Stimulated activated CD4-positive, alpha-beta T cell treated with anti-CD3 and anti-CD28 coated beads, Interleukin-15, amount 100 ng/mL, for 1 hour (primary cell): ENCODE data around the gene CTNS.
"Not testable (repeated sequence)": the region's sequence is repeated elsewhere in the genome, so short reads cannot be mapped to it uniquely, and the experiment has no call there.

Experiments used
- DNase-seq, 2 donors: peaks; one replicate each; pipeline ENCODE4 v3.0.0-alpha.2; 2020; ENCODE audit warnings: low read depth in 1 of 2, low spot score in 1 of 2

The CTNS gene

GRCh38 chr17:3681565-3681964, 45.0 kb downstream of the CTNS start:
- DNase-seq = no peak

- no peak for DNase-seq
These were observed 45.5 kb downstream of the CTNS start for GRCh38 chr17:3682033-3682432.

GRCh38 chr17:3683054-3683511, 46.5 kb downstream of the CTNS start:
- DNase-seq = peak in 1 of 2 donors; percentile 39

DNA sequence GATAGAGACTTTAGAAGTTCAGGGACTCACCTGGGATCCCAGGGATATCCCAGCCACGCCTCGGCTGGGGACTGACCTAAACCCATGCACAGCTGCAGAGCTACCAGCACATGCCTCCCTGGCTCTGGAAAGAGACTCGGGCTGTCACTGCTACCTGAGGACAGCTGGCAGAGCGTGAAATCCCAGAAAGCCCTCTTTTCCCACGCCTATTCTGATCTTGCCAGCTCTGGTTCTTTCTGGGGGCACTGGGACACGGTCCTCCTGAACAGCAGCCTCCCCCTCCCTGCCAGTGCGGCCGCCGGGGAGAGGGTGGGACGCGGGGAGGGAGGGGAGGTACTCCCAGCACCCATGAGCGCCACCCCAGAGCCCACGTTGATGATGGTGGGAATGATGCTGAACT, 48.6 kb downstream of the CTNS start:
- DNase-seq = no peak

- DNase-seq = no peak
These were observed 51.5 kb downstream of the CTNS start for GRCh38 chr17:3688027-3688553.

GRCh38 chr17:3688852-3689261, 52.3 kb downstream of the CTNS start:
- DNase-seq = no peak

DNA sequence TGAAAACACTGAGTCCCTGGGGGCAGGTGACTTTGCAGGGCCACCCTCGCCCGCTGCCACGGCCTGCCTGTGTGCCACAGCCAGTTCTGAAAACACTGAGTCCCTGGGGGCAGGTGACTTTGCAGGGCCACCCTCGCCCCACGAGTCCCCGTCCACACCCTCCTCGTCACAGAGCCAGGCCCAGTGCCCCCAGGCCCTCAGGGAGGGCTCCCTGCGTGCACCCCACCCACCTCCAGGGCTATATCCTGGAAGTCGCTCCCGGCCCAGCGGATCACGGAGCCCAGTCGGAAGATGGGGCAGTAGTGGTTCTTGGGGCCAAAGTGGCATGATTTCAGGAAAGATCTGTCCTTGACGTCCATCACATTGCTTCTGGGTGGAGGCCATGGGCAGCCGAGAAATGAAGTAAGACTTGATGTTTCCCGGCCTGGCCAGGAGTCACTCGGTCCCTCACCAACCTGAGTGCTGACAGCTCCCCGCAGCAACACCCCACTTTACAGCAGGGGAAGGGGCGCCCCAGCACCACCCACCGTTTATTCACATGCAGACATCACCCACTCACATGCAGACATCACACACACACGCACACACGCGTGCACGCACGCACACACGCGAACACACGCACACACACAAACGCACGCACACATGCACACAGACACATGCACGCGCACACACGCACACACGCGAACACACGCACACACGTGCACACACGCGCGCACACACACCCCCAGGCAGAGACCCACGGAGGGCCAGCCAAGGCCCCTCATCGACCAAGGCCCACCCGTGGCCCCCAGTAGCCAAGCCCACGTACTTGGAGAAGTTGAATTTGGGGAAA, 52.9 kb downstream of the CTNS start:
- no peak for DNase-seq

- DNase-seq = no peak
These were observed 53.6 kb downstream of the CTNS start for GRCh38 chr17:3690094-3690715.

DNA sequence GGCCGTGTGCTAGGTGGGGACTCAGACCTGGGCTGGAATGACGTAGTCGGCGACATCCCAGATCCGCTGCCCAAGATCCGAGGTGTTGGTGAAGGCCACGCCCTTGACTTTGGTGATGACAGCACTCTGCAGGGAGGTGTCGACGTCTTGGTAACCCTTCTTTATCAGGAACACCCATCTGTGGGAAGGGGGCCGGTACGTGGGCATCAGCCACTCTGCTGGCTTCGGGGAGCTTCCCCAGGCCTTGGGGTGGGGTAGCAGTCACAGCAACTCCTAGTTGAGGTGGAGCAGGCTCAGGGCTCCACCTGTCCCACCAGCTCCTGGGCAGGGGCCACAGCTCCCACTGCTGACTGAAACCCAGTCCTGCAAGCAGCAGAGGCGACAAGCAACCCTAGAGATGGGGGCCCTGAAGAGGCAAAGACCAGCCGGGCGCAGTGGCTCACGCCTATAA, 55.1 kb downstream of the CTNS start:
- DNase-seq = no peak

DNA sequence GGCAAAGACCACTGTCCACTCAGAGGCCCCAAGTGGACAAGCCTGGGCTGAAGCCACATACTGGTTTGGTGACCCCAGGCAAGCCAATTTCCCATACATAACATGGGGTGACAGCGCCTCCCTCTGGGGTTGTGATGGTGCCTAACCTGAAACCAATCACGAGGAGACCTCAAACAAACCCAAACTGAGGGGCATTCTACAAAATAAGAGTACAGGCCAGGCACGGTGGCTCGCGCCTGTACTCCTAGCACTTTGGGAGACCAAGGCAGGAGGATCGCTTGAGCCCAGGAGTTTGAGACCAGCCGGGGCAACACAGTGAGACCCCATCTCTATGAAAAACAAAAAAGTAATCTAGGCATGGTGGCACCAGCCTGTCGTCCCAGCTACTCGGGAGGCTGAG, 55.8 kb downstream of the CTNS start:
- DNase-seq = no peak

GRCh38 chr17:3693141-3693540, 56.6 kb downstream of the CTNS start:
- DNase-seq = no peak

DNA sequence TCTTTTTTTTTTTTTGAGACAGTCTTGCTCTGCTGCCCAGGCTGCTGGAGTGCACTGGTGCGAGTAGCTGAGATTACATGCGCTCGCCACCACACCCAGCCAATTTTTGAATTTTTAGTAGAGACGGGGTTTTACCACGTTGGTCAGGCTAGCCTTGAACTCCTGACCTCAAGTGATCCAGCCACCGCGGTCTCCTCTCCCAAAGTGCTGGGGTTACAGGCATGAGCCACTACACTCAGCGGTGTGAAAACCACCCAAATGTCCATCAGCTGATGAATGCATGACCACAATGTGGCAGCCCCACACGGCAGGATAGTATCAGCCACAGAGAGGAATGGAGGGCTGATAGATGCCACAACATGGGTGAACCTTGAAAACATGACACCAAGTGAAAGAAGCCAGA, 57.3 kb downstream of the CTNS start:
- DNase-seq = no peak

- DNase-seq = no peak
These were observed 58.7 kb downstream of the CTNS start for GRCh38 chr17:3695129-3695722.

DNA sequence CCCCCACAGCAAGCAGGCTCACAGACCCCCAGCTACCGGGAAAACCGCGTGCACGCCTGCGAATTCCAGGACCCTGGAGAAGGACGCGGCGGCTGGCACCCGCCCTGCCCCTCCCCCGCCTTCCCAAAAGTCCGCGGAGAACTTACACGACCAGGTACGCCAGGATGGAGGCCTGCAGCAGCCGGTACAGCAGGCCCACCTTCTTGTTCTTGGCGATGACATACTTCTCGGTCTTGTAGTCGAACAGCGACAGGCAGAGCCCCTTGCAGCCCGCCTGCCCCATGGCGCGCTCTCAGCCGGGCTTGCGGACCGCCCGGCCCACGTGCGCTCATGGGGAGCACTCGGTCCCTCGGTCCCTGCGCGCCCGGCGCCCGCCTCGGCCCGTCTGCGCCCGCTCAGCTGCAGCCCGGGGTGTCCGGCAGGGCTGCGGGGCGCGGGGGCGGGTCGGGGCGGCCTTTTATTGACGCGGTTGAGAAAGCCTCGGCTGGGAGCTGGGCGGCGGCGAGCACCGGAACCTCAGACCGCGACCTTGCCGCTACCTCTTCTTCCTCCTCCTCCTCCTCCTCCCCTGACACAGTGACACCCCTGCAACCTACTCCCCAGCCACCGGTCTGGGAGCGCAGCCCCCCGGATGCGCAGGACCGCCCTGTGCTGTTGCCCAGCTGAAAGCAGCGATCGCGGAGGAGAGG, 59.3 kb downstream of the CTNS start, which contains the start of gene P2RX5:
Gene P2RX5, minus strand, starts transcription at position 433 of the 689 bp plus-strand sequence. Its CDS starts 150 bp downstream, at position 283.
- peak in 1 of 2 donors; percentile 23 for DNase-seq

DNA sequence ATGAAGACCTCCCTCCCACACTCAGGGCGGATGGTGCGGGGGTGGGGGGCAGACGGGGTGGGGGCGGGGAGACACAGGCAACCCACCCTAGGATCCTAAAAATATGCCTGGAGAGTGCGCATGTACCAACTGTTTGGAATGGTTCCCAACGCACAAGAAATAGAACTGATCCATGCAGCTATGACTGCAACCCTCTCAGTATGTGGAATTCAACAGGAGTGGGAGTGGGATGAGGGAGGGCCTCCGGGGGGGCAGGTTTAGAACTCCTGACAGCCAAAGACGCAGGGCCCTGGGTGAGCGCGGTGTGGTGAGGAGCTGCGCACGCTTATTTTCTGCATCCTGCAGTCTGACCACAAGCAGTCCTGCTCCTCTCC, 60.5 kb downstream of the CTNS start:
- no peak for DNase-seq

DNA sequence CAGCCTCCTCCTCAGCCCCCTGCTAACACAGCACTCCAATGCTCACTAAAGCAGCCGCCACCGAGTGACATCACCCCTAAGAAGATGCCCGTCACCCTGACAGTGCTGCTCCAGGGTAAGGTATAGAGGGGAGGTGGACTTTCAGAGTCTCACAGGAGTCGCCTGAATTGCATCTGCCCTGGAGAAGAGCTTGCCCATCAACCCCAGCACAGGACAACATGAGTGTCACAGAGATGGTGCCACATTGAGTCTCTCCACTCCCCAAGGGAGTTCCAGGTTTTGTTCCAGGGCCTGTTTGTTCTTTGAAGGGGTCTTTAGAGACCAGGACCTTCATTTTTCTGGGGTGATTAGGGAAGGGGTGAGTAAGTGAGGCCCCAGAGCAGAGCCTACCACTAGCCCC, 61.6 kb downstream of the CTNS start:
- no peak for DNase-seq

DNA sequence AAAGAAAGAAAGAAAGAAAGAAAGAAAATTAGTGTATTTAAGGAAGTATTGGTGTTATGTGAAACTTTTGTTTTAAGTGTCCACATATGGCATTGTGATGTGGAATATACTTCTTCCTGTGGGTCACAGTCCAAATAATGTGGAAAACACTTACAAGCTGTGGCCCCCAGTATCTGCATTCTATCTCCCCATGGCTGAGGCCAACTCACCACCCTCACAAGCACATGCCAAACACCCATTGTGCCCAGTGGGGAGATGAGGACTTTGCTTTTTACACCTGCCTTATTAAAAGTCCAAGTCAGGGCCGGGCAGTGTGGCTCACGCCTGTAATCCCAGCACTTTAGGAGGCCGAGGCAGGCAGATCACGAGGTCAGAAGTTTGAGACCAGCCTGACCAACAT, 63.4 kb downstream of the CTNS start:
- DNase-seq = no peak

DNA sequence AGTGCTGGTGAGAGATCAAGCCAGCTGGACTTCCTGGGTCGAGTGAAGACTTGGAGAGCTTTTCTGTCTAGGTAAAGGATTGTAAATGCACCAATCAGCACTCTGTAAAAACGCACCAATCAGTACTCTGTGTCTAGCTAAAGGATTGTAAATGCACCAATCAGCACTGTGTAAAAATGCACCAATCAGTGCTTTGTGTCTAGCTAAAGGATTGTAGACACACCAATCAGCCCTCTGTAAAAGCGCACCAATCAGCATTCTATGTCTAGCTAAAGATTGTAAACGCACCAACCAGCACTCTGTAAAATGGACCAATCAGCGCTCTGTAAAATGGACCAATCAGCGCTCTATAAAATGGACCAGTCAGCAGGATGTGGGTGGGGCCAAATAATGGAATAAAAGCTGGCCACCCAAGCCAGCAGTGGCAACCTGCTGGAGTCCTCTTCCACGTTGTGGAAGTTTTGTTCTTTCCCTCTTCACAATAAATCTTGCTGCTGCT, 65.5 kb downstream of the CTNS start:
- not testable (repeated sequence) for DNase-seq

GRCh38 chr17:3704931-3705717, 68.6 kb downstream of the CTNS start:
- no peak for DNase-seq

- DNase-seq = not testable (repeated sequence)
These were observed 69.1 kb downstream of the CTNS start for GRCh38 chr17:3705718-3705984.
